Measurements from ENCODE around the gene OTOP1.

- TF ChIP-seq SIN3A (IDR thresholded peaks at IDR 0.05; ENCODE audit: borderline replicate concordance, insufficient read depth, low read depth, low read length) (no peak), CTCF (IDR thresholded peaks at IDR 0.05) (no peak)
These were observed 45.2 kb upstream of the OTOP1 start for GRCh38 chr4:4271912-4272311.
